Subcutaneous abdominal adipose tissue (tissue), 5 donors: ENCODE data around the gene INMT.
A peak's percentile ranks its signal among the peaks of the same experiment; 100 is the strongest.

Experiments
- H3K27ac ChIP-seq: one replicate; pipeline ENCODE4 v1.7.0; 2013; ENCODE audit warnings: low read depth, mild to moderate bottlenecking, inconsistent platforms, low read length, moderate library complexity
- H3K27me3 ChIP-seq, 5 donors: one replicate each; pipeline ENCODE4 v1.7.0; 2013; ENCODE audit warnings: low read length in 5 of 5, inconsistent platforms in 1 of 5; ENCODE audit not compliant: control insufficient read depth in 5 of 5, insufficient read depth in 4 of 5
- H3K36me3 ChIP-seq, 5 donors: one replicate each; pipeline ENCODE4 v1.7.0; 2013; ENCODE audit warnings: low read length in 5 of 5; ENCODE audit not compliant: control insufficient read depth in 5 of 5, insufficient read depth in 5 of 5
- H3K4me1 ChIP-seq, 5 donors: one replicate each; pipeline ENCODE4 v1.7.0; 2013; ENCODE audit warnings: low read length in 5 of 5, mild to moderate bottlenecking in 3 of 5, moderate library complexity in 1 of 5; ENCODE audit not compliant: control insufficient read depth in 5 of 5, insufficient read depth in 5 of 5
- H3K4me3 ChIP-seq, 5 donors: one replicate each; pipeline ENCODE4 v1.7.0; 2013; ENCODE audit warnings: low read length in 5 of 5, low read depth in 1 of 5
- H3K9ac ChIP-seq, 5 donors: one replicate each; pipeline ENCODE4 v1.7.0; 2013; ENCODE audit warnings: low read length in 5 of 5, mild to moderate bottlenecking in 4 of 5, moderate library complexity in 3 of 5
- H3K9me3 ChIP-seq, 5 donors: one replicate each; pipeline ENCODE4 v1.7.0; 2013; ENCODE audit warnings: low read length in 5 of 5; ENCODE audit not compliant: control insufficient read depth in 5 of 5
- donor health status: healthy.
- donor health status: healthy.
- donor health status: healthy.
- donor health status: healthy.
- donor health status: healthy.

The INMT gene

DNA sequence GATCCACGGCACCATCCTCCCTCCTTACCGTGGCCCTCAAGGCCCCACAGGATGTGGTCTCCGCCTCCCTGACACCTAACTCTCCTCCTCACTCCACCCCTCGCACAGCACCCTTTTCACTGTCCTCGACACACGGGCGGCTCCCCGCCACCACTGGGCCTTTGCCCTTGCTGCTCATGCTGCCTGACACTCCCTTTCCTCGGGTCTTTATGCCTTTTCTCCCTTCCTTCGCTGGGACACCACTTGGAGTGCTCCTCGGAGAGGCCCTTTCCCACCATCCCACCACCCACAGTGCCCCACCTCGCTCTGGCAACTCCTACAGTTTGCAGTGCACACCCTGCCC lies 7.9 kb upstream of the INMT start:
- no peaks in the 10 kb centered on the region for H3K36me3 ChIP-seq
- H3K9me3 ChIP-seq: no peaks in the 10 kb centered on the region
- H3K27me3 ChIP-seq: peaks cover 0 to 3% (median 0%) of the 10 kb centered on the region in 5 donors
- H3K9ac ChIP-seq: no peak overlapping the region
- peaks cover 0 to 10% (median 3%) of the 10 kb centered on the region in 5 donors for H3K4me1 ChIP-seq
- H3K4me3 ChIP-seq: no peak overlapping the region
- H3K27ac ChIP-seq: no peak overlapping the region

DNA sequence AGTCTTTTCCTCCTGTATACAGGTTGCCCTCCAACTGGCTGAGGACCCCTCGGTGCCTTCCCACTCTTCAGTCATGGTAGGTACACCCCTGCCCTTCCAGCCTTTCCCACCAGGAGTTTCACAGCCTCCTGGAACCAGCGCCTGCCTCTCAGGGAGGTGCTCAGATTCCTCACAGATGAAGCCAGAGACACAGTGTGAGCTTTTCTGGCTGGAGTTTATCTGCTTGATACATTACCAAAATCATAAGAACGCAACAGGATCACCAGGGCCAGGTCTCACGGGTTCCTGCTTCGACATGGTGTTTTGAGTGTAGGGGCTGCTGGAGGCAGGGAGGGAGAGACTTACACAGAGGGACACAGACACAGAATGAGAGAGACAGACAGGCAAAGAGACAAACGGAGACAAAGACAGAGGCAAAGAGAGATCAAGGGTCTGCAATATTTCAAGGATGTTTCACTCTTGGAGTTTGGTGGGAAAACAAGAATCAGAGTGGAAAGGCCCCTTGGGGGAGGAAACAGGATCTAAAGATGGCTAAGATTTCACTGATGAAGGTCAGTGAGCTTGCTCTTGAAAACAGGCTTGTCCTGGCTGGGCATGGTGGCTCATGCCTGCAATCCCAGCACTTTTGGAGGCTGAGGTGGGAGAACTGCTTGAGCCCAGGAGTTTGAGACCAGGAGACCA lies 6.5 kb upstream of the INMT start:
- no peaks in the 10 kb centered on the region for H3K9me3 ChIP-seq
- no peaks in the 10 kb centered on the region for H3K36me3 ChIP-seq
- H3K9ac ChIP-seq: no peak overlapping the region
- no peak overlapping the region for H3K27ac ChIP-seq
- H3K4me1 ChIP-seq: peaks cover 1 to 13% (median 7%) of the 10 kb centered on the region in 5 donors
- no peak overlapping the region for H3K4me3 ChIP-seq
- peaks cover 0 to 3% (median 0%) of the 10 kb centered on the region in 5 donors for H3K27me3 ChIP-seq

DNA sequence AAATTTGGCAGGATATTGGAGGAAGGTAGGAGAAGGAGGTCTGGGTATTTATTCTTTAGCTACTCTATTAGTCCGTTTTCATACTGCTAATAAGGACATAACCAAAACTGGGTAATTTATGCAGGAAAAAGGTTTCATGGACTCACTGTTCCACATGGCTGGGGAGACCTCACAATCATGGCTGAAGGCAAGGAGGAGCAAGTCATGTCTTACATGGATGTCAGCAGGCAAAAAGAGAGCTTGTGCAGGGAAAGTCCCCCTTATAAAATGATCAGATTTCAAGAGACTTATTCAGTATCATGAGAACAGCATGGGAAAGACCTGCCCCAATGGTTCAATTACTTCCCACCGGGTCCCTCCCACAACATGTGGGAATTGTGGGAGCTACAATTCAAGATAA lies 1.9 kb upstream of the INMT start:
- Histone ChIP-seq H3K27ac (no peak overlapping the region), H3K4me3 (no peak overlapping the region), H3K4me1 (peaks cover 25 to 52% (median 40%) of the 10 kb centered on the region in 5 donors), H3K9ac (no peak overlapping the region), H3K27me3 (no peaks in the 10 kb centered on the region), H3K9me3 (no peaks in the 10 kb centered on the region), H3K36me3 (no peaks in the 10 kb centered on the region)

DNA sequence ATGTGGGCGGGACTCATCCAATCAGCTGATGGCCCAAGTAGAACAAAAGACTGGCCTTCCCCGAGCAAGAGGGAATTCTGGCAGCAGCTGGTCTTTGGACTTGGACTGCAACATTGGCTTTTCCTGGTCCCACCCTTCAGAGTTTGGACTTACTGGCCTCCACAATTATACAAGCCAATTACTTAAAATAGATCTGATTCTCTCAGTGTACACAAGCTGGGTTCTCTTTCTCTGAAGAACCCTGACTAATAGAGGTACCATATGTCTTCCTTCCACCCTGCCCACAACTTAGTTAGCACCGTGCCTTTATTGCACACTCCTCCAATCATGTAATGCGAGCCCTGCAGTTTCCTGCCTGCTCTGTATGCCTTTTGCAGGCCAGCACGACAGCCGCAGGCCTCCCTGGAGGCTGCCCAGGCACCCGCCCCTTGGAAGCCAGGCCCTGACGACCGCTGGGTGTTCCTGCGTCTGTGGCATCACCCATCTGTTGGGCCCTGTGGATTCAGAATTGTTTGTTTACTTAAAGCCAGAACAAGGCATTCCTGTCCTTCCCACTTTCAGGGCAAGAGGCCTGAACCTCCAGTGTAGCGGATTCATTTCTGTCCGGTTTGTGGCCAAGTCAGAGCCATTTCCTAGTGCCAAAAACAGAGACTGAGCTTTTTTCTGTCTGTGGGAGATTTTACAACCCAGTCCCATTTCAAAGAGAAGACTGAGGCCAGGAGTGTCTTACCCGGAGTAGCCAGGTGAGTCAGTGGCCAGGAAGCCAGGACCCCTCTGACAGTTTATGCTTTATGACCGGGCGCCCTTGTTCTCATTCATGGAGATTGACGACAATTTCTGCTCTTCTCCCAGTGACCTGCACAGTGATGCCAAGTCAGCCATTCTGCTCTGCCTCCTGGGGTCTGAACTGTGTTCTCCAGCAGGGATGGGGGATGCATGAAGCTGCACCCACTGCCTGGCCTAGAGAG lies 968 bp upstream of the INMT start:
- Histone ChIP-seq H3K9ac (peak overlapping the region in 1 of 5 donors; percentile 26), H3K4me3 (peak overlapping the region; percentile 8 to 57 (median 22)), H3K27me3 (no peaks in the 10 kb centered on the region), H3K4me1 (peaks cover 27 to 57% (median 46%) of the 10 kb centered on the region in 5 donors), H3K9me3 (no peaks in the 10 kb centered on the region), H3K27ac (peak overlapping the region; percentile 59), H3K36me3 (no peaks in the 10 kb centered on the region)

DNA sequence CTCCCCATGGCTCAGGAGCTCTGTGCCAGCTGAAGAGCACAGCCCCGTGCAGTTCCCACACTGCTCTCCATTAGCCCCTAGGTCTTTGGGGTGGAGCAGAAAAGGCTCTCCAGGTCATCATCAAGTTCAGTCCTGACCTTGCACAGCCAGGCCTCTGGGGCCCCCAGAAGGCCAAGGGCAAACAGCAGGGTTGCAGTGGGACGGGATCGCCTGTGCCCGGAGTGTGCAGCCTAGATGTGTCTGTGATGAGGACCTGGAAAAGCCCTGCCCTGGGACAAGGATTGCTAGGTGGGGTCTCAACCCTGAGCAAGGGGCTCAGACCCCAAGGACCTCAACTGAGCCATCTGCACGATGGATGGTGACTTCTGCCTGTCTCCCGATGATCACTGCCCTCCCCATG lies 549 bp downstream of the INMT start:
- H3K36me3 ChIP-seq: no peaks in the 10 kb centered on the region
- peak overlapping the region in 2 of 5 donors; percentile 38 to 59 for H3K9ac ChIP-seq
- peaks cover 27 to 68% (median 52%) of the 10 kb centered on the region in 5 donors for H3K4me1 ChIP-seq
- no peaks in the 10 kb centered on the region for H3K9me3 ChIP-seq
- no peaks in the 10 kb centered on the region for H3K27me3 ChIP-seq
- H3K27ac ChIP-seq: peak overlapping the region; percentile 59
- peak overlapping the region; percentile 33 to 59 (median 57) for H3K4me3 ChIP-seq

DNA sequence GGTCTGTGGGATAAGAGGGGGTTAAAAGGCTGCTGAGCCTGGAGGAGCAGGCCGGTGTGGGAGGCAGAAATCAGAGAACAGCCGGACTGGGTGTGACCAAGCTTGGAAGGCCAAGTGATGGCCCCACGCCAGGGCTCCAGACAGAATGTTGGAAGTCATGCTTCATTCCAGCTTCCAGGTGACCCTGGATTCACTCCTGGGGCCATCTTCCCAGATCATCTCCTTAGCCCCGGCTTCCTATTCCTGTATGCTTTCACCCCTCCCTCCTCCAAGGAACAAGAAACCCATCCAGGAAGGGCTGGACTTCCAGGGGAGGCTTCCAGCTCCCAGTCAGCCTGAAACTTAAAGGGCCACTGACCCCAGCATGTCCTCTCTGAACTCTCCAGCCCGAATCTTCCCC lies 1.0 kb downstream of the INMT start:
- Histone ChIP-seq H3K36me3 (peaks cover 0 to 3% (median 0%) of the 10 kb centered on the region in 5 donors), H3K27me3 (no peaks in the 10 kb centered on the region), H3K4me3 (peak overlapping the region; percentile 33 to 59 (median 57)), H3K4me1 (peaks cover 27 to 72% (median 57%) of the 10 kb centered on the region in 5 donors), H3K27ac (peak overlapping the region; percentile 59), H3K9ac (peak overlapping the region in 2 of 5 donors; percentile 40 to 59), H3K9me3 (no peaks in the 10 kb centered on the region)

DNA sequence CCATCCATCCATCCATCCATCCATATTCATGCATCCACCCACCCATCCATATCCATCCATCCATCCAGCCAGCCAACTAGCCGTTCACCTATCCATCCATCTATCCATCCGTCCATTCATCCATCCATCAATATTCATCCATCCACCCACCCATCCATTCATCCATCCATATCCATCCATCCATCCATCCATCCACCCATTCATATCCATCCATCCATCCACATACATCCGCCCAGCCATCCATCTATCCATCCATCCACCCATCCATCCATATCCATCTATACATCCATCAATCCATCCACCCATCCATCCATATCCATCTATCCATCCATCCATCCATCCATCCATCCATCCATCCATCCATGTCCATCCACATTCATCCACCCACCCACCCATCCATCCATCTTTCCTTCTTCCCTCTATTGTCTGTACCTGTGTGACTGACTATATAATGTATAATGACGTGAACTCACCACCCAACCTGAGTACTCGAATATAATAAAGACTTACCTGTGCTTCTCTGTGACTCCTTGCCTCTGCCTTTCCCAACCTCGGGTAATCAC lies 2.5 kb downstream of the INMT start:
- no peak overlapping the region for H3K9ac ChIP-seq
- H3K4me1 ChIP-seq: peaks cover 27 to 73% (median 57%) of the 10 kb centered on the region in 5 donors
- no peaks in the 10 kb centered on the region for H3K9me3 ChIP-seq

DNA sequence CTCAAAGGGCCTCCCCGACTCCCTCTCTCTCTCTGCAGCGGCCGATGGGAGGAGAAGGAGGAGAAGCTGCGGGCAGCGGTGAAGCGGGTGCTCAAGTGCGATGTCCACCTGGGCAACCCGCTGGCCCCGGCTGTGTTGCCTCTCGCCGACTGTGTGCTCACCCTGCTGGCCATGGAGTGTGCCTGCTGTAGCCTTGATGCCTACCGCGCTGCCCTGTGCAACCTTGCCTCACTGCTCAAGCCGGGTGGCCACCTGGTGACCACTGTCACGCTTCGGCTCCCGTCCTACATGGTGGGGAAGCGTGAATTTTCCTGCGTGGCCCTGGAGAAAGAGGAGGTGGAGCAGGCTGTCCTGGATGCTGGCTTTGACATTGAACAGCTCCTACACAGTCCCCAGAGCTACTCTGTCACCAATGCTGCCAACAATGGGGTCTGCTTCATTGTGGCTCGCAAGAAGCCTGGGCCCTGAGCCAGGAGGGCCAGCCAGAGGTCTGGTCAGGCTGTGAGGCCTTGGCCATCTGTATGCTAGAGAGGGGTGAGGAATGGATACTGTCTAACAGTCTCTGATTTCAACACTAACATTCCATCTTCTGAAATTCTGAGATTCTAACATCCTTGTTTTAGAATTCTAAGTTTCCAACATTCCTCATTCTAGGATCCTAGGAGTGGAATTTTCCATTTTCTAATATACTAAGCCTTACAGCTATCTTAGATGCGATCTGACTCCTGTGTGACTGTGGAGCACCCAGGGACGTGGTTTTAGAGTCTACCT lies 3.6 kb downstream of the INMT start:
- H3K4me3 ChIP-seq: peak overlapping the region in 2 of 5 donors; percentile 6 to 8

More for the DNA sequence above, 2.5 kb downstream of the INMT start:
- H3K36me3 ChIP-seq: peaks cover 0 to 3% (median 0%) of the 10 kb centered on the region in 5 donors
- H3K27ac ChIP-seq: no peak overlapping the region
- no peak overlapping the region for H3K4me3 ChIP-seq
- H3K27me3 ChIP-seq: no peaks in the 10 kb centered on the region

DNA sequence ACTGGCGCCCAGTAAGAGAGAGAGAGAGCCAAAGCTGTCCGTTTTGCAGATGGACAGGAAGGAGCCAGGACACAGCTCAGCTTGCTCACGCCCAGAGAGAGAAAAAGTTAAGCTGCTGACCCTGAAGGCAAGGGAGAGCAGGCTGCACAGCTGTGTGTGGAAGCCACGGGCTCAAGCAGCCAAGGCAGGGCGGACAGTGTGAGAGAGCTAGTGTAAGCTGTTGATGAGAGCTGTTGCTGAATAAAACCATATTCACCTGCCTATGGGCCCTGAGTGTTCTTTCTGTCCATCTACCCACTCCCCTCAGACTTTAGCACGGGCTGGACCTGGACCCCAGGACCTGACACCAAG lies 5.4 kb downstream of the INMT start:
- peaks cover 12 to 59% (median 48%) of the 10 kb centered on the region in 5 donors for H3K4me1 ChIP-seq
- H3K9me3 ChIP-seq: no peaks in the 10 kb centered on the region
- peaks cover 0 to 3% (median 0%) of the 10 kb centered on the region in 5 donors for H3K36me3 ChIP-seq
- H3K27me3 ChIP-seq: no peaks in the 10 kb centered on the region
- no peak overlapping the region for H3K27ac ChIP-seq
- no peak overlapping the region for H3K4me3 ChIP-seq
- H3K9ac ChIP-seq: no peak overlapping the region

More for the DNA sequence above, 3.6 kb downstream of the INMT start:
- Histone ChIP-seq H3K4me1 (peaks cover 24 to 68% (median 52%) of the 10 kb centered on the region in 5 donors), H3K27me3 (no peaks in the 10 kb centered on the region), H3K36me3 (peaks cover 0 to 3% (median 0%) of the 10 kb centered on the region in 5 donors), H3K9ac (no peak overlapping the region), H3K9me3 (no peaks in the 10 kb centered on the region), H3K27ac (no peak overlapping the region)
